SK-N-SH (cell line): Measurements from ENCODE around the gene ANKRD12. TPM values are rescaled to one million over a fixed set of nuclear protein-coding genes. Genes with fewer than 3 reads are reported as not detected.

Experiments used
- CTCF ChIA-PET: fragments of 300-600, 350-600 bp; formaldehyde crosslinking; extraction: SDS; loops from one replicate; lab custom pipeline; 2021; lab: Yijun Ruan, JAX
- POLR2A ChIA-PET: fragments of 350-600 bp; sonication (Branson Sonifier 250); formaldehyde crosslinking; extraction: SDS; loops from one replicate; lab custom pipeline; 2020; ENCODE audit warnings: antibody characterized with exemption, inconsistent platforms; lab: Yijun Ruan, JAX
- DNase-seq: peaks from one replicate; pipeline ENCODE4 v3.0.0; 2012
- H2AFZ ChIP-seq: fragments of 200-600 bp; sonication (generic); 2 replicates; pipeline ENCODE4 v1.8.1; 2016; ENCODE audit warnings: antibody characterized with exemption, mild to moderate bottlenecking, low read depth
- H3F3A ChIP-seq: fragments of 200-600 bp; sonication (generic); replicated peaks from 2 replicates; pipeline ENCODE3; 2016; ENCODE audit warnings: antibody characterized with exemption, mild to moderate bottlenecking; ENCODE audit not compliant: insufficient read depth
- H3K27ac ChIP-seq, 2 experiments: fragments of 200-500 bp in 1 of 2; fragments of 200-600 bp in 1 of 2; sonication (Bioruptor generic) in 1 of 2; sonication (generic), shearing (Covaris generic) in 1 of 2; 2 replicates each; pipeline versions ENCODE4 v1.5.1 to v1.6.1; 2014 to 2016; ENCODE audit warnings: low read depth in 2 of 2, inconsistent platforms in 1 of 2, low read length in 1 of 2, mild to moderate bottlenecking in 1 of 2, mixed read lengths in 1 of 2
- H3K27me3 ChIP-seq: fragments of 200-600 bp; sonication (generic), shearing (Covaris generic); 2 replicates; pipeline ENCODE4 v1.6.1; 2016; ENCODE audit warnings: mixed run types; ENCODE audit not compliant: insufficient read depth
- H3K36me3 ChIP-seq, 2 experiments: fragments of 200-500 bp in 1 of 2; fragments of 200-600 bp in 1 of 2; sonication (Bioruptor generic) in 1 of 2; sonication (generic) in 1 of 2; replicated peaks in 1 of 2; 2 replicates each; pipeline versions ENCODE3 to v1.5.1; 2014 to 2016; ENCODE audit warnings: low read length in 1 of 2, mild to moderate bottlenecking in 1 of 2; ENCODE audit not compliant: insufficient read depth in 2 of 2, control insufficient read depth in 1 of 2
- H3K4me1 ChIP-seq, 2 experiments: fragments of 200-500 bp in 1 of 2; fragments of 200-600 bp in 1 of 2; sonication (Bioruptor generic) in 1 of 2; sonication (generic), shearing (Covaris generic) in 1 of 2; 2 replicates each; pipeline versions ENCODE4 v1.5.1 to v1.6.1; 2014 to 2016; ENCODE audit warnings: low read depth in 1 of 2, low read length in 1 of 2, mixed run types in 1 of 2; ENCODE audit not compliant: insufficient read depth in 2 of 2, control insufficient read depth in 1 of 2
- H3K4me2 ChIP-seq: fragments of 200-600 bp; sonication (generic), shearing (Covaris generic); 2 replicates; pipeline ENCODE4 v1.6.1; 2017; ENCODE audit warnings: mixed run types
- H3K4me3 ChIP-seq, 2 experiments: fragments of 200-500 bp in 1 of 2; fragments of 200-600 bp in 1 of 2; sonication (Bioruptor generic) in 1 of 2; sonication (generic), shearing (Covaris generic) in 1 of 2; 2 replicates each; pipeline versions ENCODE4 v1.5.1 to v1.8.1; 2014 to 2016; ENCODE audit warnings: low read depth in 2 of 2, inconsistent platforms in 1 of 2, low read length in 1 of 2, mild to moderate bottlenecking in 1 of 2, mixed read lengths in 1 of 2, moderate library complexity in 1 of 2
- H3K79me2 ChIP-seq: fragments of 200-600 bp; sonication (generic); 2 replicates; pipeline ENCODE4 v1.8.1; 2017; ENCODE audit warnings: mild to moderate bottlenecking; ENCODE audit not compliant: insufficient read depth
- H3K9ac ChIP-seq: fragments of 200-600 bp; sonication (generic); 2 replicates; pipeline ENCODE4 v1.6.1; 2017; ENCODE audit warnings: mixed run types
- H3K9me2 ChIP-seq: fragments of 200-600 bp; sonication (generic); 2 replicates; pipeline ENCODE4 v1.6.1; 2017; ENCODE audit warnings: mixed run types
- H3K9me3 ChIP-seq: fragments of 200-600 bp; sonication (generic); 2 replicates; pipeline ENCODE4 v1.6.1; 2017; ENCODE audit warnings: mixed run types, mild to moderate bottlenecking, moderate library complexity
- H4K20me1 ChIP-seq: fragments of 200-600 bp; sonication (generic); 2 replicates; pipeline ENCODE4 v1.6.1; 2017; ENCODE audit warnings: mild to moderate bottlenecking, mixed run types; ENCODE audit not compliant: insufficient read depth
- CHD2 ChIP-seq: fragments of 150-350 bp; IDR thresholded peaks from 2 replicates; pipeline ENCODE4 v1.6.1; 2018; ENCODE audit warnings: low read length; ENCODE audit not compliant: partially characterized antibody
- CTCF ChIP-seq: fragments of 200-600 bp; sonication (generic); IDR thresholded peaks from 2 replicates; pipeline ENCODE4 v1.6.1; 2017; ENCODE audit warnings: antibody characterized with exemption, mild to moderate bottlenecking, moderate library complexity
- FOXJ3 ChIP-seq: sonication (generic); formaldehyde crosslinking; IDR thresholded peaks from 2 replicates; pipeline ENCODE4 v1.5.1; 2020; ENCODE audit warnings: mild to moderate bottlenecking, missing genetic modification reagents
- FOXM1 ChIP-seq: IDR thresholded peaks from 2 replicates; pipeline ENCODE4 v1.4.0; 2012; ENCODE audit warnings: low read depth, mild to moderate bottlenecking
- GABPA ChIP-seq: IDR thresholded peaks from 2 replicates; pipeline ENCODE4 v1.4.0; 2012; ENCODE audit warnings: low read depth, mild to moderate bottlenecking
- MEF2A ChIP-seq: IDR thresholded peaks from 2 replicates; pipeline ENCODE4 v1.4.0; 2012; ENCODE audit warnings: low read depth, borderline replicate concordance
- MXI1 ChIP-seq: IDR thresholded peaks from 2 replicates; pipeline ENCODE4 v1.6.1; 2012; ENCODE audit warnings: mild to moderate bottlenecking, low read depth, low read length, improper control_type of control experiment
- NFIC ChIP-seq: IDR thresholded peaks from 2 replicates; pipeline ENCODE4 v1.4.0; 2012; ENCODE audit warnings: borderline replicate concordance
- RAD21 ChIP-seq: IDR thresholded peaks from 2 replicates; pipeline ENCODE4 v1.6.1; 2012; ENCODE audit warnings: mild to moderate bottlenecking, low read length
- RFX5 ChIP-seq: IDR thresholded peaks from 2 replicates; pipeline ENCODE4 v1.6.1; 2012; ENCODE audit warnings: mild to moderate bottlenecking, improper control_type of control experiment, low read length
- RXRA ChIP-seq: IDR thresholded peaks from 2 replicates; pipeline ENCODE4 v1.4.0; 2012; ENCODE audit warnings: low read depth, mild to moderate bottlenecking, borderline replicate concordance
- SMC3 ChIP-seq: IDR thresholded peaks from 2 replicates; pipeline ENCODE4 v1.6.1; 2012; ENCODE audit warnings: low read depth, low read length, improper control_type of control experiment
- TEAD4 ChIP-seq: IDR thresholded peaks from 2 replicates; pipeline ENCODE4 v1.4.0; 2012; ENCODE audit warnings: mild to moderate bottlenecking, borderline replicate concordance; ENCODE audit not compliant: insufficient read depth
- YY1 ChIP-seq: IDR thresholded peaks from 2 replicates; pipeline ENCODE4 v1.4.0; 2012; ENCODE audit warnings: low read depth, mild to moderate bottlenecking
- WGBS: methylation state at CpG from one replicate; pipeline ENCODE4 v1.1.6; 2017; ENCODE audit warnings: low lambda C conversion rate; 5-methylcytosine and 5-hydroxymethylcytosine counted together
- polyA plus RNA-seq, 3 experiments: library from polyadenylated mRNA; depleted of rRNA; stranded (reverse); fragments of >200 nt; gene quantifications; 2 replicates each; pipeline ENCODE4 v1.2.3, GENCODE V29; 2012
- TF ChIP-seq, protein P1 (sequence below): IDR thresholded peaks from 2 replicates; pipeline ENCODE4 v1.4.0; 2012; ENCODE audit warnings: low read depth

Gene ANKRD12
- polyA plus RNA-seq, 1 of the 3 experiments (the other 2 are of a cell fraction), result 1.3 TPM

DNA sequence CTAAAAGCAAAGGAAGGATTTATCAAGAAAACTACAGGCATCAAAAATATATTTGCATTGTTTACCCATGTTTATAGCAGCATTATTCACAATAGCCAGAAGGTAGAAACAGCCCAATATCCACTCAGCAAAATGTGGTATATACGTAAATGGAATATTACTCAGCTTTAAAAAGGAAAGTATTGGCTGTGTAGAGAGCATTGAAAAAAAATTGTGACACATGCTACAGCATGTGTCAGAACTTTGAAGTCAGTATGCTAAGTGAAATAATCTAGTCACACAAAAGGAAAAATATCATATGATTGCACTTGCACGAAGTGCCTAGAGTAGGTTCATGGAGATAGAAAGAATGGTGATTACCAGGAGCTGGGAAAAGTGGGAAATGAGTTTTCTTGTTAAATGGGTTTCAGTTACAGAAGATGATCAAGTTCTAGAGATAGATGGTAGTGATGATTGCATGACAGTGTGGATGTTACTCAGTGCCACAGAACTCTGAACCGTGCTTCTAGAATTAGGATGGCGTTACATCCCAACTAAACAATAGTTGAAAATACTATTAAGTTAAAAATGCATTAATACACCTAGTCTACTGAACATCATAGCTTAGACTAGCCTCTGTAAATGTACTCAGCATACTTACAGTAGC, 20.1 kb downstream of the ANKRD12 start:
- Histone ChIP-seq H3K9me2 (no peaks in the 10 kb centered on the region), H3K9ac (no peak overlapping the region), H3K4me3 (no peak overlapping the region), H2AFZ (no peak overlapping the region), H3K27me3 (no peaks in the 10 kb centered on the region), H3K4me2 (no peak overlapping the region), H3K79me2 (peaks cover 94% of the 10 kb centered on the region)
- DNase-seq, result no peak
- ChIA-PET POLR2A (no interaction called here), CTCF (interaction anchor here (0.6 to 1.6 kb wide), 3 partner anchors 10 to 115 kb away, joined by 3 to 4 read pairs (median 3); no protein-coding TSS in a partner anchor)
- 97% methylated on average over 4 of the region's 4 CpGs for WGBS
- TF ChIP-seq RXRA (no peak), RFX5 (no peak), TEAD4 (no peak), RAD21 (no peak), GABPA (no peak), NFIC (no peak), MXI1 (no peak), FOXM1 (no peak), CTCF (no peak), MEF2A (no peak), CHD2 (no peak)
- TF ChIP-seq, protein P1, sequence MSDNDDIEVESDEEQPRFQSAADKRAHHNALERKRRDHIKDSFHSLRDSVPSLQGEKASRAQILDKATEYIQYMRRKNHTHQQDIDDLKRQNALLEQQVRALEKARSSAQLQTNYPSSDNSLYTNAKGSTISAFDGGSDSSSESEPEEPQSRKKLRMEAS, result no peak
- TF ChIP-seq, all 33 proteins: peak for 0
- H3K4me1 ChIP-seq, result no peaks in the 10 kb centered on the region
- H3K9me3 ChIP-seq, result no peaks in the 10 kb centered on the region
- H4K20me1 ChIP-seq, result peaks cover 61% of the 10 kb centered on the region
- H3K27ac ChIP-seq, result no peak overlapping the region
- H3F3A ChIP-seq, result no peaks in the 10 kb centered on the region
- peaks cover 0 to 4% of the 10 kb centered on the region in 2 experiments for H3K36me3 ChIP-seq

GRCh38 chr18:9157806-9158205, 21.2 kb downstream of the ANKRD12 start:
- H3K36me3 ChIP-seq, result peaks cover 0 to 9% of the 10 kb centered on the region in 2 experiments
- no peaks in the 10 kb centered on the region for H3K4me1 ChIP-seq
- ChIA-PET POLR2A (no interaction called here), CTCF (no interaction called here)
- no peak overlapping the region for H3K4me3 ChIP-seq
- 69% methylated on average over 2 of the region's 2 CpGs for WGBS
- no peaks in the 10 kb centered on the region for H3K27me3 ChIP-seq
- H4K20me1 ChIP-seq, result peaks cover 57% of the 10 kb centered on the region
- peaks cover 94% of the 10 kb centered on the region for H3K79me2 ChIP-seq
- no peak overlapping the region for H3K9ac ChIP-seq
- DNase-seq, result no peak
- H2AFZ ChIP-seq, result no peak overlapping the region
- H3F3A ChIP-seq, result no peaks in the 10 kb centered on the region
- no peaks in the 10 kb centered on the region for H3K9me2 ChIP-seq
- no peaks in the 10 kb centered on the region for H3K9me3 ChIP-seq
- TF ChIP-seq CHD2, result no peak
- no peak for TF ChIP-seq YY1
- TF ChIP-seq FOXJ3, result no peak
- TF ChIP-seq SMC3, result no peak
- no peak overlapping the region for H3K4me2 ChIP-seq
- H3K27ac ChIP-seq, result no peak overlapping the region
